HG02623 (cell line): ENCODE measurements around the gene CMTM8.

ENCODE experiments used
- ATAC-seq: cut with Tn5 transposase; IDR thresholded peaks from one replicate; pipeline ENCODE4 v1.9.1; 2021; ENCODE audit warnings: moderate library complexity; ENCODE audit not compliant: unreplicated experiment

The CMTM8 gene

DNA sequence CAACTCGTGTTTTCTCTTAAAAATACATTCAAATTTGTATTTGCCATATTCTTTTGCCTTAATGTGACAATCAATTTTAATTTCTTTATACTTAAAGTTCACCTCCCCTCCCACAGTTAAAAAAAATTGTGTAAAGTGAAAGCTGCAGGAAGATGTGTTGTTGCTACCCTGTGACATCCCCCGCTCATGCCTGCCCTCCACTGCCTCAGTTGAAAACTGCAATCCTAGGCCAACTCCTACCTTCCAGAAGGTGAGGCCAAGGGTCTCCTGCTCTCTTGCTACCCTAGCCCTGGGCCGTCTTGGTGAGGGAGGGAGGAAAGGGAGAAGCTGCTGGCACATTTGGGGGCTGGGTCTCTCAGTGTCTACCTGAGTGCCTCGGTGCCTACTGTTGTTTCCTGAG is 96.2 kb downstream of the CMTM8 start:
- no peak for ATAC-seq

GRCh38 chr3:32335365-32336112 is 97.1 kb downstream of the CMTM8 start:
- ATAC-seq = no peak

GRCh38 chr3:32336113-32336498 is 97.6 kb downstream of the CMTM8 start:
- ATAC-seq = no peak

DNA sequence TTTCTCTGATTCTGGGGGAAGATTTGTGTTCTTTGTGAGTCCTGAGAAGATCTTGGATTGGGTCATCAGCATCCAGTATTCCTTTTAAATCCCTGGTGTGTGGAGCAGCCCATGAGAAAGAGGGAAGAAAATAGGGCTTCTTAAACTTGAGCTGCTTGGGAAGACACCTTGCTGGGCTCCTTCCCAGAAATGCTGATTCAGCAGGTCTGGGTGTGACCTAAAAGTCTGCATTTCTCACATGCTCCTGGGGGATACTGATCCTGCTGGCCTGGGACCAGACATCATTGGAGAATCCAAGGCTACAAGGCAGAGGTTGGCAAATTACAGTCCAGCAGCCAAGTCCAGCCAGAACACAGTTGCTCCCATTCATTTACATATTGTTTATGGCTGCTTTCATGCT is 99.0 kb downstream of the CMTM8 start:
- ATAC-seq = no peak

DNA sequence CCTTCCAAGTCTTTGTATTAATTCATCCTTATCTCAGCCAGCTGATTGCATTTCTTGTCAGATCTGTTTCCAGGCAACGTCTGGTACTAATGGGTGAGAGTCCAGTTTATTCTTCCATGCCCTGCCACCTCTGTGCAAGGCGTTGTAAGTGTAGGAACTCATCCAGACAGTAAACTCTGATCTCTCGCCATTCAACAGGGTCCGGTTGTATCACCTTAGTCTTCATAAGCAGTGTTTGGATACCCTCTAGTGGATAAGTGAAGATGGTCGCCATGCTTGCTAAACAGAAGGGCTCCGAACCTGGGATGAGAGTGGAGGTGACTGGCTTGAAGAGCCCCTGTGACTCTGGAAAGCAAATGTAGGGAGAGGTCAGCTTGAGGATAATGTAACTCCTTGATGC is 101.6 kb downstream of the CMTM8 start:
- ATAC-seq = no peak

- ATAC-seq = no peak
Observed at GRCh38 chr3:32340611-32341365, 102.3 kb downstream of the CMTM8 start.

DNA sequence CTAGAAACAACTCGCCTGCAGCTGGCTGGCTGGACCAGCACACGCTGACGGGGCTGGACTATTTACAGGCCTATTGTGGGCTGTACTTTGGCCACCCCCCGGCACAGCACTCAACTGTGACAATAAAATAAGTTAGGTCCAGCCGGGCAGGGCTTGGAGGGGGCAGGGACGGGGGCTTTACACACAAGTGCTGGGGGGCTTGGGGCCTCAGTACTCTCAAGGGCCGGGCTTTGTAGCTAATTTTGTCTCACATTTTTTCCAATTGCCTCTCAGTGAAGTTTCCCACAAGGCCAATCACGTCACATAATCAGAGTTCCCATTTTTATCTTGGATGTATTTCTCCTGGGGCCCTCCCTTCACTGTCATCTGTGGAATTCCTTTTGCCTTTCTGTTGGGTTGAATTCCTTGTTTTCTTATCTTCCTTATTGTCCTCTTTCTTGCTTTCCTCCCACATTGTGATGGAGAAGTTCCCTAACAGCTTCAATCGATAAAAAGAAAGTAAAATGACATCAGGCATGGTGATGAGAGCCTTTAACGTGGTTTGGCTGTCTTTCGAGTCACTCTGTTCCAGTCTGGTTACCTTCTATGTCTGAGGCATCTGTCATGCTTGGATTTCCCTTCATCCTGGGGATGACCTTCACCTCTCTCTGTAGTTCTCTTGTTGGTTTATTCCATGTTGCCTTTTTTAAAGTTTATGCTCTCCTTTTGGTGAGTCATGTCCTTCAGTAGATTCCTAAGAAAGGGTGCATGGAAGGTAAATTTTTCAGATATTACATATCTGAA is 109.1 kb downstream of the CMTM8 start:
- ATAC-seq = no peak

GRCh38 chr3:32349184-32349583 is 110.7 kb downstream of the CMTM8 start:
- ATAC-seq = no peak

GRCh38 chr3:32352563-32352962 is 114.1 kb downstream of the CMTM8 start:
- no peak for ATAC-seq

DNA sequence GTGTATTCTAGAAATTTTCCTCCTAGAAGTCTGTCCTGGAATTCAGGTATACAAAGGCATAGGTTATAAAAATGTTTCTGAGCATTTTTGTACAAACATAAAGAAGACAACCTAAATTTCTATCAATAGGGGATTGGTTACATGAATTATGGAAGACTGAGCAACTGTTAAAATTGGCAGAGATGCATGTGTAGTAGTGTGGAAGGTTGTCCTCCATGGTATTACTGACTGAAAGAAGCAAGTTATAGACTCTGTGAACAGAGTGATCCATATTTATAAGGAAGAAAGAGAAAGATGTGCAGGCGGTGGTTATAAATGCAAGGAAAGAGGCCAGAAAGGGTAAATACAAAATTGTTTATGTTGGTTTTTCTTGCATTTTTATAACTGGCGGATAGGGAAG is 114.9 kb downstream of the CMTM8 start:
- ATAC-seq = no peak

GRCh38 chr3:32354362-32354778 is 115.9 kb downstream of the CMTM8 start:
- no peak for ATAC-seq

GRCh38 chr3:32355751-32356291 is 117.3 kb downstream of the CMTM8 start:
- ATAC-seq = no peak

GRCh38 chr3:32359766-32360492 is 121.4 kb downstream of the CMTM8 start:
- ATAC-seq = no peak

DNA sequence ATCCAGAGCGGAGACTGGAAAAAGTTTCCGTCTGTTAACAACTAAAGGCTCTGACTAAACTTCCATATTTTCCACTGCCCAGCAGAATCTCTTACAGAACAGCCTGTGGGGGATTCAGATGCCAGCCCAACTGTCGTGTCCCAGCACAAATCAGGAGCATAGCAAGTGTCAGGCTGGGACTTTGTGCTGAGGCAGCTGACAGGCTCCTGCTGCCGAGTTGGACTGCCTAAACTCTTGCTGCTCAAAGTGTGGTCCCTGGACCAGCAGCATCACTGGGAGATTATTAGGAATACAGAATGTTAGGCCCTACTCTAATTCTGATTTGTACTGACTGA is 122.0 kb downstream of the CMTM8 start:
- ATAC-seq = no peak

- ATAC-seq = no peak
Observed at GRCh38 chr3:32366638-32367397, 128.3 kb downstream of the CMTM8 start.

- ATAC-seq = no peak
Observed at GRCh38 chr3:32367442-32367841, 129.0 kb downstream of the CMTM8 start.

GRCh38 chr3:32371461-32372212 is 133.2 kb downstream of the CMTM8 start:
- ATAC-seq = no peak

- no peak for ATAC-seq
Observed at GRCh38 chr3:32372213-32372490, 133.7 kb downstream of the CMTM8 start.

DNA sequence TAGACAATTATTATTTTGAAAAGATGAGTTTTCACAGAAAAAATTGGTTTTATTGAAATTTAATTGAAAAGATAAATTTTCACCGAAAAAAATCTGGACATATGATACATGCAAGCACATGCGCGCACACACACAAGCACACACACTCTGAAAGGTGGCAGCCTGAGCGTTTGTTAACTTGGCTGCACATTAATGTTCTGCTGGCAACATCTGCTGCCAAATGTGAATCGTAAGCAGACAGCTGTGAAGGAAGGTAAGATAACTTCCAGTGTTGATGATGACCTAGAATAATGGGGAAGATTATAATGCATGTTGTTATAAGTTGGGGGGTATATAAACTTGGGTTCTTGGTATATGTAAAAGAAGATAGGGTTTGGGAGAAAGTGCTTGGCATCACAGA is 134.8 kb downstream of the CMTM8 start:
- ATAC-seq = no peak

GRCh38 chr3:32373844-32374243 is 135.4 kb downstream of the CMTM8 start:
- no peak for ATAC-seq
